ENCODE data around the gene MPV17.
"Not testable (repeated sequence)": the region's sequence is repeated elsewhere in the genome, so short reads cannot be mapped to it uniquely, and the experiment has no call there.

The MPV17 gene

GRCh38 chr2:27323596-27324285 lies 844 bp upstream of the MPV17 start:
- no peak for DNase-seq (ENCODE audit: low read depth in 2 of 2)

GRCh38 chr2:27322301-27322765 lies 564 bp downstream of the MPV17 start:
- no peak for DNase-seq (ENCODE audit: low read depth in 2 of 2)

- DNase-seq (ENCODE audit: low read depth in 2 of 2): no peak
Measured at GRCh38 chr2:27320958-27321543, 1.8 kb downstream of the MPV17 start.

- DNase-seq (ENCODE audit: low read depth in 2 of 2): not testable (repeated sequence)
Measured at GRCh38 chr2:27319839-27320238, 3.1 kb downstream of the MPV17 start.

GRCh38 chr2:27316655-27317412 lies 6.1 kb downstream of the MPV17 start:
- DNase-seq (ENCODE audit: low read depth in 2 of 2): no peak

- no peak for DNase-seq (ENCODE audit: low read depth in 2 of 2)
Measured at GRCh38 chr2:27315122-27315521, 7.8 kb downstream of the MPV17 start.

- DNase-seq (ENCODE audit: low read depth in 2 of 2): no peak
Measured at GRCh38 chr2:27314709-27315108, 8.2 kb downstream of the MPV17 start.

GRCh38 chr2:27313882-27314645 lies 8.8 kb downstream of the MPV17 start:
- DNase-seq (ENCODE audit: low read depth in 2 of 2): no peak

- DNase-seq (ENCODE audit: low read depth in 2 of 2): no peak
Measured at GRCh38 chr2:27312152-27312551, 10.7 kb downstream of the MPV17 start.

- DNase-seq (ENCODE audit: low read depth in 2 of 2): no peak
Measured at GRCh38 chr2:27309651-27310050, 13.2 kb downstream of the MPV17 start.

GRCh38 chr2:27308359-27308881 lies 14.5 kb downstream of the MPV17 start, which contains the start of gene UCN:
UCN (minus strand) TSS chr2:27308445; CDS start chr2:27307895, 550 bp downstream.
- DNase-seq (ENCODE audit: low read depth in 2 of 2): no peak

- no peak for DNase-seq (ENCODE audit: low read depth in 2 of 2)
Measured at GRCh38 chr2:27307545-27308358, 15.1 kb downstream of the MPV17 start.

GRCh38 chr2:27307287-27307544 lies 15.7 kb downstream of the MPV17 start:
- no peak for DNase-seq (ENCODE audit: low read depth in 2 of 2)

- DNase-seq (ENCODE audit: low read depth in 2 of 2): no peak
Measured at GRCh38 chr2:27306573-27307286, 16.2 kb downstream of the MPV17 start.

GRCh38 chr2:27306136-27306535 lies 16.8 kb downstream of the MPV17 start:
- no peak for DNase-seq (ENCODE audit: low read depth in 2 of 2)

- no peak for DNase-seq (ENCODE audit: low read depth in 2 of 2)
Measured at GRCh38 chr2:27305516-27305915, 17.4 kb downstream of the MPV17 start.

GRCh38 chr2:27304488-27305240 lies 18.2 kb downstream of the MPV17 start:
- DNase-seq (ENCODE audit: low read depth in 2 of 2): no peak

- DNase-seq (ENCODE audit: low read depth in 2 of 2): no peak
Measured at GRCh38 chr2:27303093-27304025, 19.5 kb downstream of the MPV17 start.

GRCh38 chr2:27300606-27301005 lies 22.3 kb downstream of the MPV17 start:
- not testable (repeated sequence) for DNase-seq (ENCODE audit: low read depth in 2 of 2)
